ENCODE measurements around the gene MRPL24.
A peak's percentile ranks its signal among the peaks of the same experiment; 100 is the strongest.

MRPL24 gene

GRCh38 chr1:156693848-156694689, 46.8 kb downstream of the MRPL24 start (continued):
- TF ChIP-seq BCL11A (tag by site-specific recombination; IDR thresholded peaks at IDR 0.05; ENCODE audit: low read depth) (no peak), ZNF776 (tag by site-specific recombination; IDR thresholded peaks at IDR 0.05; ENCODE audit: borderline replicate concordance) (no peak), ZNF423 (tag by site-specific recombination; IDR thresholded peaks at IDR 0.05) (no peak), IKZF3 (tag by site-specific recombination; IDR thresholded peaks at IDR 0.05) (peak; percentile 44; the same call in 1 of the 2 replicates), ZNF391 (tag by site-specific recombination; IDR thresholded peaks at IDR 0.05; ENCODE audit: borderline replicate concordance, low read depth) (no peak)

- H3K36me3 ChIP-seq (ENCODE audit: control insufficient read depth in 2 of 2, insufficient read depth in 1 of 2, low read length in 2 of 2), result peaks cover 0 to 3% of the 10 kb centered on the region in 2 experiments; a peak in 1 of 3 replicates
- no peaks in the 10 kb centered on the region for H3K9me3 ChIP-seq (ENCODE audit: control insufficient read depth, insufficient read depth, low read depth, low read length)
- H3K4me3 ChIP-seq (ENCODE audit: low read depth, low read length), result no peak overlapping the region
- ChIA-PET POLR2A (interaction anchor here (0.6 to 1.6 kb wide), 4 partner anchors 10 to 35 kb away, joined by 3 to 7 read pairs (median 6); partner anchors contain the start of genes ISG20L2 and METTL25B), CTCF (interaction anchor here (0.7 to 20.7 kb wide), 7 partner anchors 14 to 196 kb away, joined by 4 to 579 read pairs (median 162); partner anchors contain the start of genes CRABP2, ISG20L2, METTL25B and NES)
- H3K4me1 ChIP-seq (ENCODE audit: control insufficient read depth, insufficient read depth, low read length), result peaks cover 16% of the 10 kb centered on the region
- H3K27ac ChIP-seq (ENCODE audit: extremely low read depth, low read depth, low read length), result no peak overlapping the region
- TF ChIP-seq ZNF544 (tag by site-specific recombination; IDR thresholded peaks at IDR 0.05) (no peak), ZBTB8A (tag by site-specific recombination; IDR thresholded peaks at IDR 0.05) (peak; percentile 35; the same call in 1 of the 2 replicates), TRIM28 (IDR thresholded peaks at IDR 0.05; ENCODE audit: borderline replicate concordance, low read length) (no peak), GFI1B (tag by site-specific recombination; IDR thresholded peaks at IDR 0.05) (no peak), ZNF843 (tag by site-specific recombination; IDR thresholded peaks at IDR 0.05) (no peak), TCF7L2 (IDR thresholded peaks at IDR 0.05; ENCODE audit: borderline replicate concordance, low read depth, low read length) (peak; percentile 73; the same call in 1 of the 2 replicates), ZSCAN16 (tag by site-specific recombination; IDR thresholded peaks at IDR 0.05) (no peak), ZNF138 (tag by site-specific recombination; IDR thresholded peaks at IDR 0.05; ENCODE audit: borderline replicate concordance) (no peak), GLIS1 (tag by site-specific recombination; IDR thresholded peaks at IDR 0.05) (peak; percentile 31; the same call in 1 of the 2 replicates), ZNF157 (tag by site-specific recombination; IDR thresholded peaks at IDR 0.05) (no peak), ZNF560 (tag by site-specific recombination; IDR thresholded peaks at IDR 0.05; ENCODE audit: borderline replicate concordance) (no peak), YY2 (tag by site-specific recombination; IDR thresholded peaks at IDR 0.05) (no peak), ZNF645 (tag by site-specific recombination; IDR thresholded peaks at IDR 0.05) (no peak), ZNF391 (tag by site-specific recombination; IDR thresholded peaks at IDR 0.05; ENCODE audit: borderline replicate concordance, low read depth) (no peak), ZNF248 (tag by site-specific recombination; IDR thresholded peaks at IDR 0.05) (no peak), ZNF510 (tag by site-specific recombination; IDR thresholded peaks at IDR 0.05; ENCODE audit: insufficient replicate concordance) (no peak), ZNF223 (tag by site-specific recombination; IDR thresholded peaks at IDR 0.05) (no peak), ZNF664 (tag by site-specific recombination; IDR thresholded peaks at IDR 0.05) (no peak), ZNF302 (tag by site-specific recombination; IDR thresholded peaks at IDR 0.05; ENCODE audit: low read depth) (no peak), ZNF792 (tag by site-specific recombination; IDR thresholded peaks at IDR 0.05) (no peak), IKZF3 (tag by site-specific recombination; IDR thresholded peaks at IDR 0.05) (0 out of 2 replicates have a peak, but pooled peaks have one; percentile 8), ZNF692 (tag by site-specific recombination; IDR thresholded peaks at IDR 0.05) (no peak), ZNF266 (tag by site-specific recombination; IDR thresholded peaks at IDR 0.05; ENCODE audit: low read depth) (no peak)
- TF ChIP-seq, protein P1, sequence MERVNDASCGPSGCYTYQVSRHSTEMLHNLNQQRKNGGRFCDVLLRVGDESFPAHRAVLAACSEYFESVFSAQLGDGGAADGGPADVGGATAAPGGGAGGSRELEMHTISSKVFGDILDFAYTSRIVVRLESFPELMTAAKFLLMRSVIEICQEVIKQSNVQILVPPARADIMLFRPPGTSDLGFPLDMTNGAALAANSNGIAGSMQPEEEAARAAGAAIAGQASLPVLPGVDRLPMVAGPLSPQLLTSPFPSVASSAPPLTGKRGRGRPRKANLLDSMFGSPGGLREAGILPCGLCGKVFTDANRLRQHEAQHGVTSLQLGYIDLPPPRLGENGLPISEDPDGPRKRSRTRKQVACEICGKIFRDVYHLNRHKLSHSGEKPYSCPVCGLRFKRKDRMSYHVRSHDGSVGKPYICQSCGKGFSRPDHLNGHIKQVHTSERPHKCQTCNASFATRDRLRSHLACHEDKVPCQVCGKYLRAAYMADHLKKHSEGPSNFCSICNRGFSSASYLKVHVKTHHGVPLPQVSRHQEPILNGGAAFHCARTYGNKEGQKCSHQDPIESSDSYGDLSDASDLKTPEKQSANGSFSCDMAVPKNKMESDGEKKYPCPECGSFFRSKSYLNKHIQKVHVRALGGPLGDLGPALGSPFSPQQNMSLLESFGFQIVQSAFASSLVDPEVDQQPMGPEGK (tag by site-specific recombination; IDR thresholded peaks at IDR 0.05), result peak; percentile 69
- TF ChIP-seq, protein P2, sequence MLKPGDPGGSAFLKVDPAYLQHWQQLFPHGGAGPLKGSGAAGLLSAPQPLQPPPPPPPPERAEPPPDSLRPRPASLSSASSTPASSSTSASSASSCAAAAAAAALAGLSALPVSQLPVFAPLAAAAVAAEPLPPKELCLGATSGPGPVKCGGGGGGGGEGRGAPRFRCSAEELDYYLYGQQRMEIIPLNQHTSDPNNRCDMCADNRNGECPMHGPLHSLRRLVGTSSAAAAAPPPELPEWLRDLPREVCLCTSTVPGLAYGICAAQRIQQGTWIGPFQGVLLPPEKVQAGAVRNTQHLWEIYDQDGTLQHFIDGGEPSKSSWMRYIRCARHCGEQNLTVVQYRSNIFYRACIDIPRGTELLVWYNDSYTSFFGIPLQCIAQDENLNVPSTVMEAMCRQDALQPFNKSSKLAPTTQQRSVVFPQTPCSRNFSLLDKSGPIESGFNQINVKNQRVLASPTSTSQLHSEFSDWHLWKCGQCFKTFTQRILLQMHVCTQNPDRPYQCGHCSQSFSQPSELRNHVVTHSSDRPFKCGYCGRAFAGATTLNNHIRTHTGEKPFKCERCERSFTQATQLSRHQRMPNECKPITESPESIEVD (tag by site-specific recombination; IDR thresholded peaks at IDR 0.05), result no peak
These were observed 47.7 kb downstream of the MRPL24 start for GRCh38 chr1:156692925-156693847.

Data from HEK293 (cell line).